Left kidney (tissue), 2 donors: ENCODE data around the gene HOXA7. TPM values are rescaled to one million over a fixed set of nuclear protein-coding genes. Genes with fewer than 3 reads are reported as not detected.

Experiments
- DNase-seq: peaks from one replicate; pipeline ENCODE4 v3.0.0-alpha.2; 2013
- polyA plus RNA-seq: library from polyadenylated mRNA; unstranded; fragments of 120-200 nt; gene quantifications from one replicate; pipeline ENCODE4 v1.2.1, GENCODE V29; 2013; ENCODE audit not compliant: insufficient read length

HOXA7 gene
- polyA plus RNA-seq, 1 donor, result 22.7 TPM

GRCh38 chr7:27107391-27108381 lies 48.8 kb downstream of the HOXA7 start:
- no peak for DNase-seq

- no peak for DNase-seq
Measured at GRCh38 chr7:27106901-27107240, 49.6 kb downstream of the HOXA7 start.

- peak; percentile 44 for DNase-seq
Measured at GRCh38 chr7:27106181-27106900, 50.1 kb downstream of the HOXA7 start.

GRCh38 chr7:27105301-27106031 lies 51.0 kb downstream of the HOXA7 start:
- peak; percentile 33 for DNase-seq

GRCh38 chr7:27104341-27105058 lies 52.0 kb downstream of the HOXA7 start:
- DNase-seq, result peak; percentile 84

Other genes with a start within 250 kb of the HOXA7 start
- 3.4 TPM for gene HOXA1, start 60.7 kb downstream of the HOXA7 start, polyA plus RNA-seq
- gene HOXA2, start 54.0 kb downstream of the HOXA7 start, polyA plus RNA-seq, result 13.9 TPM
- gene HOXA4, start 25.9 kb downstream of the HOXA7 start, polyA plus RNA-seq, result 28.6 TPM
- 76.0 TPM for gene HOXA5, start 13.0 kb downstream of the HOXA7 start, polyA plus RNA-seq
- 26.5 TPM for gene HOXA6, start 8.9 kb downstream of the HOXA7 start, polyA plus RNA-seq
- gene HOXA3, start 4.1 kb downstream of the HOXA7 start, polyA plus RNA-seq, result 47.9 TPM
- gene HOXA9, start 8.9 kb upstream of the HOXA7 start, polyA plus RNA-seq, result 124 TPM
- 137 TPM for gene HOXA10, start 17.6 kb upstream of the HOXA7 start, polyA plus RNA-seq
- 32.2 TPM for gene HOXA11, start 28.6 kb upstream of the HOXA7 start, polyA plus RNA-seq
- not detected for gene HOXA13, start 43.4 kb upstream of the HOXA7 start, polyA plus RNA-seq
- 0.07 TPM for gene EVX1, start 86.1 kb upstream of the HOXA7 start, polyA plus RNA-seq